HAP-1 (cell line): ENCODE measurements around the gene CFAP20DC.

Experiments used
- DNase-seq, 2 experiments: peaks; one replicate each; pipeline ENCODE4 v3.0.0-alpha.2; 2016 to 2020; ENCODE audit warnings: low spot score in 2 of 2
- H3K27me3 ChIP-seq: fragments of 250-450 bp; sonication (Bioruptor Pico); 2 replicates; pipeline ENCODE4 v1.5.1; 2020; ENCODE audit warnings: low read depth, mild to moderate bottlenecking, moderate library complexity
- H3K36me3 ChIP-seq: fragments of 250-450 bp; sonication (Bioruptor Pico); replicated peaks from 2 replicates; pipeline ENCODE4 v1.5.1; 2020; ENCODE audit warnings: mild to moderate bottlenecking
- H3K4me1 ChIP-seq: fragments of 250-450 bp; sonication (Bioruptor Pico); 2 replicates; pipeline ENCODE4 v1.5.1; 2020; ENCODE audit warnings: mild to moderate bottlenecking
- H3K4me3 ChIP-seq: fragments of 250-450 bp; sonication (Bioruptor Pico); 2 replicates; pipeline ENCODE4 v1.5.1; 2020; ENCODE audit warnings: mild to moderate bottlenecking, moderate library complexity
- H3K9me3 ChIP-seq: fragments of 250-450 bp; sonication (Bioruptor Pico); 2 replicates; pipeline ENCODE4 v1.5.1; 2020; ENCODE audit warnings: mild to moderate bottlenecking, moderate library complexity
- in situ Hi-C: fragments of 300-500 bp; cut with MboI; formaldehyde crosslinking; loops from 3 replicates; pipeline ENCODE4 v1.14.3; 2020; ENCODE audit warnings: low sequenced_read_pairs, inconsistent platforms, mixed read lengths

CFAP20DC gene

DNA sequence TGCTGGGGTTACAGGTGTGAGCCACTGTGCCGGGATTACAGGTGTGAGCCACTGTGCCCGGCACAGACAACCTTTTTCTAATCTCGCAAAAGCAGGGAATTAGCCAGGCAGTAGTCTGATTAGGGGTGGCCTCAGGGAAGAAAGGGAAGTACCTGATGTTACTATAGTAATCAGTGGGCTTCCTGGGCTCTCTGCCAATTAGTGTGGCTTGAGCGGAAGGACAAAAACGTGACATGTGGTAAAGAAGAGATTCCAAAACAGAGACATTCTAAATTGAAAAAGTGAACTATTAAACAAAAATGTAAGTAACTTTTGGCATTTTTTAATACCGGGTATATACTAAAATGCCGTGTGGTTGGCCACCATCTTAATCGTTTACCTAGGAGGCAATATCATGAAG, 48.1 kb downstream of the CFAP20DC start:
- in situ Hi-C loops: no loop called here
- no peak overlapping the region for H3K4me3 ChIP-seq
- no peaks in the 10 kb centered on the region for H3K27me3 ChIP-seq
- no peaks in the 10 kb centered on the region for H3K36me3 ChIP-seq
- H3K4me1 ChIP-seq: no peaks in the 10 kb centered on the region
- DNase-seq: no peak
- no peaks in the 10 kb centered on the region for H3K9me3 ChIP-seq

DNA sequence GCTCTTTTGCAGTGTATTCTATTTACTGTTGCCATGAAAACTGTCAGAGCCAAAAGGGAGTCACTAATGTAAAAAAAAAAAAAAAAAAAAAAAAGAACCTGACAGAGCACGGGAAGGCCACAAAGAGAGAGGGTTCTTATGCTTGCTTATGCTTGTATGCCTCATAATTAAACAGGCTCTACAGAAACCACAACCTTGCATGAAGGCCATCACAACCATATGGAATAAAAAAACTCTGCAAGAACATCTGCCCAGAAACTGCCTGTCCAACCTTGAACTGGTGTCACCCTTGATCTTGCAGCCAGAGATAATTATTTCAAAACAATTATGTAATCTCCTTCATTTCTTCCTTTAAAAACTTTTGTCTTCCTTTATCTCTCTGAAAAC, 50.1 kb downstream of the CFAP20DC start:
- H3K4me1 ChIP-seq: 0 out of 2 replicates have a peak, but pooled peaks cover 3% of the 10 kb centered on the region
- in situ Hi-C loops: no loop called here
- H3K27me3 ChIP-seq: no peaks in the 10 kb centered on the region
- no peak for DNase-seq
- no peaks in the 10 kb centered on the region for H3K9me3 ChIP-seq
- H3K4me3 ChIP-seq: no peak overlapping the region
- no peaks in the 10 kb centered on the region for H3K36me3 ChIP-seq

DNA sequence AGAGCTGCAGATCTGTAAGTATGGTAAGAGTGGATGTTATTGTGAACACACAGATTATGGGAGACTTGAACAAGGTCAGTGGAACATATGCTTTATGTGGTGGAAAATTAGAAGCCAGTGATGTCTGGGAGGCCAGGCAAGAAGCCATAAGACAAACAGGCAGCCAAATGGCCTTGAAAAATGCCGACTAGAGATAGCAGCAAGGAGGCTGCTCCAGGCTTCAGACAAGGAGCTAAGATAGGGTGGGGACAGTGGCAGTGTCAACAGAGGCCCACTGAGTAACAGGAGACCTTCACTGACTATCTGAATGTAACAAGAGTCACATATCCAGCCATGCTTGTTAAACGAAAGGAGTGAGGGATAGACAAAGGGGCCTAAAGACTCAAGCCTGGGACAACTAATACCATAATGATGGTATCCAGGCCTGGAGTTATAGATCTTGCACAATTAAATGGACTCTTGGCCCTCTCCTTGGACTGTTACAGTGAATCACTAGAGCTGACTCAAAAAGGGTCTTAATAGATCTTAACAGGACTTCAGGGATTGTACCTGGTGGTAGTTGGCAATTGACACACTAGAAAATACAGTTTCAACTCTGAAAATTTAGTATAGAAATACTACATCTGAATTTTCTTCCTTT, 50.6 kb downstream of the CFAP20DC start:
- H3K9me3 ChIP-seq: no peaks in the 10 kb centered on the region
- H3K4me1 ChIP-seq: 0 out of 2 replicates have a peak, but pooled peaks cover 3% of the 10 kb centered on the region
- H3K4me3 ChIP-seq: no peak overlapping the region
- in situ Hi-C loops: no loop called here
- no peaks in the 10 kb centered on the region for H3K36me3 ChIP-seq
- DNase-seq: no peak
- H3K27me3 ChIP-seq: no peaks in the 10 kb centered on the region

DNA sequence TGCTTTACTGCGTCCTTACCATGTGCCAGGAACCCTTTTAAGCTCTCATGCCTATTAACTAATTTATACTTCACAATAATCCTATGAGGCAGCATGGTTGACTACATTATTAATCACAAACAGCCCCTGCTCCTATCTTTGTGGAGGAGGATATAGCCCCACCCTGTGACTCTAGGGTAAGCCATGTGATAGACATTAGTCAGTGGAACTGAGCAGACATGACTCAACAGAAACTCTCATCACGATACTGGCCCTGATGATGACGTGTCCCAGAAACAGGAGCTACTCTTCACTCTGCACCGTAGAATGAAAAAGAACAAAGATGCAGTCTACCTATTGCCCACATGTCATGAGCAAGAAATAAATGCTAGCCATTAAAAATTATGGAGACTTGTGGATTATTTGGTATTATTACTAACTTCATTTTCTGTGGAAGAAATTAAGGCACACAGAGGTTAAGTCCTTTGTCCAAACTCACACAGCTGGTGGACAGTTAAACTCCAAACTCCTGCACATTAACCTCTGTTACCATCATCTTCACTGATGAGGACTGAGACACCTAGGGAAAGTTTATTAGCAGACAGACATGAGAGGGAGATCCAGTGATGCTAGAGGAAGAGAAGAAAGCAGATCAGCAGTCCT, 51.2 kb downstream of the CFAP20DC start:
- DNase-seq: no peak
- Histone ChIP-seq H3K36me3 (no peaks in the 10 kb centered on the region), H3K4me3 (no peak overlapping the region), H3K4me1 (0 out of 2 replicates have a peak, but pooled peaks cover 3% of the 10 kb centered on the region), H3K27me3 (no peaks in the 10 kb centered on the region), H3K9me3 (no peaks in the 10 kb centered on the region)
- in situ Hi-C loops: no loop called here

DNA sequence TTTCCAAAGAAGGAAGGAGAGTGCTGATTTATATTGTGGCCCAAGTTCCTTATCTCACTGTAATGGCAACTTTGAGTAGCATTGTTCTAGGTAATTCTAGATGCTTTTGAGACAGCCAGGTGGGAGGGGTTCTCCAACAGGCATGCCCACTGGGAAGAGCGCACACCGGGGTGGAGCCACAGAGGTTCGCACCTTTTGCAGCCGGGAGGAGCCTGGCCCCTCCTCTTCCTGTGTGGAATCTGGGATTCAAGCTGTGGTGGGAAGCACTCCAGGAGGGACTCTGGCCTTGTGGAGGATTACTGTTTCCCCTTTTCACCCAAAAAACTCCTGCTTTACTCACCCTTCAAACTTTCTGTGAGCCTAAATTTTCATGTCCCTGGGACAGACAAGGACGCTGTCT, 53.1 kb downstream of the CFAP20DC start:
- H3K9me3 ChIP-seq: no peaks in the 10 kb centered on the region
- in situ Hi-C loops: no loop called here
- H3K4me3 ChIP-seq: no peak overlapping the region
- no peaks in the 10 kb centered on the region for H3K36me3 ChIP-seq
- 0 out of 2 replicates have a peak, but pooled peaks cover 3% of the 10 kb centered on the region for H3K4me1 ChIP-seq
- H3K27me3 ChIP-seq: no peaks in the 10 kb centered on the region
- DNase-seq: no peak

DNA sequence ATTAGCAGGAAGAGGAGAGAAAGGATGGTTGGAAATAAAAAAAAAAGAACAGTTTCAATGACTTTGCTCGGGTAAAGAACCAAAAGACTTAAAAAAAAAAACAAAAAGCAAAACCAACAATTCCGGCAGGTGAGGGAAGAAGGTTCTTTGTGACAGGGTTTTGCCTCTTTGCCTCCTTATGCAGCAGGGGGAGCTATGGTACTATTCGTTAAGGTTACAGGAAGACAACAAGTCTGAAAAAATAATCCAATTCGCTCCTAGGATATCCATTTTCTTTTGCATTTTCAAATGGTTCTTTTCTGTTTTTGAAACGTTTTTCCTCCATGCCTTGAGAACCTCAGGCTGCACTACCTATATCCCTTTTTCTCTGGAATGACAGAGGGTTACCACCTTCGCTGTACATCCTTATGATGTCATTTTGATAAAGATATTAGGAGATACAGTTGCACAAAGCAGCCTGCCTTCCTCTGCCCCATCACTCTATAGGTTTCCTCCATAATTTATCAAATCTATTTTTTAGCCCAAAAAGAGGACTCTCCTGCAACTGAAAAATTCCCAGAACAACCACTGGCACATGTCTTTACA, 55.0 kb downstream of the CFAP20DC start:
- in situ Hi-C loops: no loop called here
- no peaks in the 10 kb centered on the region for H3K27me3 ChIP-seq
- H3K36me3 ChIP-seq: no peaks in the 10 kb centered on the region
- no peaks in the 10 kb centered on the region for H3K9me3 ChIP-seq
- H3K4me1 ChIP-seq: 0 out of 2 replicates have a peak, but pooled peaks cover 3% of the 10 kb centered on the region
- peak; percentile 65 to 77 for DNase-seq
- no peak overlapping the region for H3K4me3 ChIP-seq

DNA sequence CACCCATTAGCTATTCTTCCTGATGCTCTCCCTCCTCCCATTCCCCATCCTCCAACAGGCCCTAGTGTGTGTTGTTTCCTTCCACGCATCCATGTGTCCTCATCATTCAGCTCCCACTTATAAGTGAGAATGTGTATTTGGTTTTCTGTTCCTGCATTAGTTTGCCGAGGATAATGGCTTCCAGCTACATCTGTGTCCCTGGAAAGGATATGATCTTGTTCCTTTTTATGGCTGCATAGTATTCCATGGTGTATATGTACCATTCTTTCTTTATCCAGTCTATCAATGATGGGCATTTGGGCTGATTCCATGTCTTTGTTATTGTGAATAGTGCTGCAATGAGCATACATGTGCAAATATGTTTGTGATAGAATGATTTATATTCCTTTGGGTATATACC, 56.3 kb downstream of the CFAP20DC start:
- no peaks in the 10 kb centered on the region for H3K27me3 ChIP-seq
- no peak overlapping the region for H3K4me3 ChIP-seq
- 0 out of 2 replicates have a peak, but pooled peaks cover 3% of the 10 kb centered on the region for H3K4me1 ChIP-seq
- H3K9me3 ChIP-seq: no peaks in the 10 kb centered on the region
- in situ Hi-C loops: no loop called here
- no peak for DNase-seq
- H3K36me3 ChIP-seq: no peaks in the 10 kb centered on the region

DNA sequence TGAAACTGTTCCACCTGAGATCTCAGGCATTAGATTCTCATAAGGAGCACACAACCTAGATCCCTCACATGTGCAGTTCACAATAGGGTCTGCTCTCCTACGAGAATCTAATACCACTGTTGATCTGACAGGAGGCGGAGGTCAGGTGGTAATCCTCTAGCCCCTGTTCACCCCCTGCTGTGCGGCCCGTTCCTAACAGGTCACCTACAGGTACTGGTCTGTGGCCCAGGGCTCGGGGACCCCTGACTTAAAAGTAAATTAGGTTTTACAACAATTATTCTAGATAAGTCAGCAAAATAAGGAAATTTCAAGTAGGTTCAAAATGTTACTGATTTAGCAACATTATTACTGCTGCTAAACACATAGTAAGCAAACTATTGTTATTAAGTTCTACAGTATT, 58.2 kb downstream of the CFAP20DC start:
- DNase-seq: no peak
- Histone ChIP-seq H3K27me3 (no peaks in the 10 kb centered on the region), H3K9me3 (no peaks in the 10 kb centered on the region), H3K4me1 (0 out of 2 replicates have a peak, but pooled peaks cover 3% of the 10 kb centered on the region), H3K36me3 (no peaks in the 10 kb centered on the region), H3K4me3 (no peak overlapping the region)
- in situ Hi-C loops: no loop called here

DNA sequence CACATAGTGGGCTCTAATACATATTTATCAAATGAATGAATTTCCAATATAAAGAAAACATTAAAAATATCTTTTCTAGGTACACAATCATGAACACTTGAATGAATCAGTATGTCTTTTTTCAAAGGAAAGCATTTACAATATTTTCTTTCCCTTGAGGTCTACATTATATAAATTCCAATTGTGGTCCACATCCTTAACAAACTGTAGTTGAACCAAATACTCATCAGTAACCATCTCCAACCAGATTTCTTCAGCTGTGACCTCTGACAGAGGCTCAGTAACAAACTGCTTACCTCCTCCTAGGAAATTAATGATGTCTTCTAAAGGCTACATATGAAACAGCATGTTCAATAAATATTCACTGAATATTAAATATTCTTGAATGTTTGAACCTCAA, 58.8 kb downstream of the CFAP20DC start:
- DNase-seq: no peak
- in situ Hi-C loops: no loop called here
- Histone ChIP-seq H3K4me3 (no peak overlapping the region), H3K36me3 (no peaks in the 10 kb centered on the region), H3K9me3 (no peaks in the 10 kb centered on the region), H3K27me3 (no peaks in the 10 kb centered on the region), H3K4me1 (0 out of 2 replicates have a peak, but pooled peaks cover 3% of the 10 kb centered on the region)

DNA sequence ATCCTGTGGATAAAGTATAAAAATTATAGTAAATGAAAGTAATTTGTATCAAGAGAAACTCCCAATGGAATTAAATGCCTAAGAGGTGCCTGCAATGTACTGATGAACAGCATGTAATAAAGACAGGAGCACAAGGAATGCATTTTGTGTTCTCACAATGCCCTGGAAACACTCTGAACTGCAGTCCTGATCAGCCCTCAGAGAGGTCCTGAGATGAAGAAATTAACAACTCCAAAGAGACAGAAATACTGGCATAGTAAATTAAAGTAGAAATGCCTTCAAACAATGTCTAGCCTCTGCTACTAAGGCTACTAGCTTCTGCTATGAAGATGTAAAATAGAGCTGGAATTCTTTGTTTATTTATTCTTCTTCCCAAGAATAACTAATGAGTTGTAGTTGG, 59.9 kb downstream of the CFAP20DC start:
- in situ Hi-C loops: no loop called here

DNA sequence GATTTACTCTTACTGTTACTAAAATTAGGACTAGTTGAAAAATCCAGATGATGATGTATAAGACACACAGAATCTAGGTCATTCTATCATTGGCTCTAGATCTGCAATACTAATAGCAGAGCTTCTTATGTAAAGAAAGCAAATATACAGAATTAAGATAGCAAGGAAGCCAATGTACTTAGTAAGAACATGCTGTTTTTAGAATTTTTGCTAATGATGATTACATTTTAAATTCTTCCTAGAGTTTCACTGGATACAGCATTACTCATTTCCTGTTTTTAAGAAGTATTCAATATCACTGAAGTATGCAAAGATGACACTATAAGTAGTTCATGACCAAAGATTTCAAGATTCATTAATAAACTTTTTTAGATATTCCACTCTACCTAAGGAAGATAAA, 60.7 kb downstream of the CFAP20DC start:
- Histone ChIP-seq H3K9me3 (no peaks in the 10 kb centered on the region), H3K27me3 (no peaks in the 10 kb centered on the region), H3K4me3 (no peak overlapping the region), H3K36me3 (no peaks in the 10 kb centered on the region), H3K4me1 (no peaks in the 10 kb centered on the region)
- no peak for DNase-seq
- in situ Hi-C loops: no loop called here

More for the DNA sequence above, 59.9 kb downstream of the CFAP20DC start:
- Histone ChIP-seq H3K4me1 (0 out of 2 replicates have a peak, but pooled peaks cover 2% of the 10 kb centered on the region), H3K4me3 (no peak overlapping the region), H3K27me3 (no peaks in the 10 kb centered on the region), H3K36me3 (no peaks in the 10 kb centered on the region), H3K9me3 (no peaks in the 10 kb centered on the region)
- no peak for DNase-seq

DNA sequence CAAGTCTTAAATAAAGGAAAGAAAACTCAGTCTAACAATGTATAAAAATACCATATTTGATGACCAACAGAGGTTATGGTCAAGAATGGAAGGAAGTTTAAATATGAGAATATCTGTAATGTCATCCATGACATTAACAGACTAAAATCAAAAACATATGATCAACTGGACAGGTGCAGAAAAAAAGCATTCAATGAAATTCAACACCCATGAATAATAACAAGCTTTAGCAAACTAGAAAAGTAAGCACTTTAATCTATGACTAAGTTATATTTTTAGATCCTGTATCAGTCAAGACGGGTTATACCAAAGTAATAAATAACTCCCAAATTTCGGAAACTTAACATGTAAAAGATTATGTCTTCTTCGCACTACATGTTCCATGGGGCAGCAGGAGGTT, 61.8 kb downstream of the CFAP20DC start:
- Histone ChIP-seq H3K4me1 (no peaks in the 10 kb centered on the region), H3K36me3 (no peaks in the 10 kb centered on the region), H3K4me3 (no peak overlapping the region), H3K9me3 (no peaks in the 10 kb centered on the region), H3K27me3 (no peaks in the 10 kb centered on the region)
- no peak for DNase-seq
- in situ Hi-C loops: no loop called here

DNA sequence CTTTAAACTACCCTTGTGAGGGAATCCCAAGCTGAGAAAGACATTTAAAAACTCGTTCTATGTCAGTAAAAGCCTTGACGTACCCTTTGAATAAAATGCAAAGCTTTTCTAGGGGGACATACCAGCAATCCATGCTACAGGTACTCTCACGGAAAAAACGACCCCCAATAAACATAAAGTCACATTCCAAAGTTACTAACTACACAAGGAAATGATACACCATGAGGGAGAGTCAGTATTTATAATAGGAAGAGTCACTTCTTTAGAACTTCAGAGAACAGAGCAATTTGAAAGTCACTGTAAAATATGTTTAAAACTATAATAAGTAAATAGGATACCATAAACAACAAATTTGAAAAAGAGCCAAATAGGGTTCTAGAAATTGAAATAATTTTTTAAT, 63.2 kb downstream of the CFAP20DC start:
- no peak for DNase-seq

DNA sequence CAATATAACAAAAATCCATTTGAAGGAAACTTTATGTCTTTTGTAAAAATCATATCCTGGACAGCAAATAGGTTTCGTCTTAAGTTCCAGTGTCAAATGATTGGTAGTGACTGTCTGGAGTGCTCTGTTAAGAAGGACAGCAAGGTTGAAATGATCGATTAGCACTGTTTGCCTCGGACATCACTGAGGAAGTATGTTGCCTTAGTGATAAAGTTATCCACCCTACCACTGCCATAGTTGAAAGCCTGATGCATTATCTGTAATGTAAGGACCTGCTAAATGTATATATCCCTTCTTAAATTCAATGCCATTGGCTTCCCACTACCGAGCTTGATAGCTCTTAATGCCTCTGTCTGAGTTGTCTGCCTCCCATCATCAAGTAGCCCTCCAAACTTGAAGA, 70.0 kb downstream of the CFAP20DC start:
- no peaks in the 10 kb centered on the region for H3K9me3 ChIP-seq
- H3K4me1 ChIP-seq: no peaks in the 10 kb centered on the region; the same call in 1 of the 2 replicates
- no peak overlapping the region for H3K4me3 ChIP-seq
- no peaks in the 10 kb centered on the region for H3K27me3 ChIP-seq
- in situ Hi-C loops: no loop called here
- H3K36me3 ChIP-seq: no peaks in the 10 kb centered on the region
- no peak for DNase-seq

More for the DNA sequence above, 63.2 kb downstream of the CFAP20DC start:
- H3K36me3 ChIP-seq: no peaks in the 10 kb centered on the region
- in situ Hi-C loops: no loop called here
- H3K4me1 ChIP-seq: no peaks in the 10 kb centered on the region; the same call in 1 of the 2 replicates
- no peak overlapping the region for H3K4me3 ChIP-seq
- H3K27me3 ChIP-seq: no peaks in the 10 kb centered on the region
- no peaks in the 10 kb centered on the region for H3K9me3 ChIP-seq
